Measurements from ENCODE around the gene CPPED1.

DNA sequence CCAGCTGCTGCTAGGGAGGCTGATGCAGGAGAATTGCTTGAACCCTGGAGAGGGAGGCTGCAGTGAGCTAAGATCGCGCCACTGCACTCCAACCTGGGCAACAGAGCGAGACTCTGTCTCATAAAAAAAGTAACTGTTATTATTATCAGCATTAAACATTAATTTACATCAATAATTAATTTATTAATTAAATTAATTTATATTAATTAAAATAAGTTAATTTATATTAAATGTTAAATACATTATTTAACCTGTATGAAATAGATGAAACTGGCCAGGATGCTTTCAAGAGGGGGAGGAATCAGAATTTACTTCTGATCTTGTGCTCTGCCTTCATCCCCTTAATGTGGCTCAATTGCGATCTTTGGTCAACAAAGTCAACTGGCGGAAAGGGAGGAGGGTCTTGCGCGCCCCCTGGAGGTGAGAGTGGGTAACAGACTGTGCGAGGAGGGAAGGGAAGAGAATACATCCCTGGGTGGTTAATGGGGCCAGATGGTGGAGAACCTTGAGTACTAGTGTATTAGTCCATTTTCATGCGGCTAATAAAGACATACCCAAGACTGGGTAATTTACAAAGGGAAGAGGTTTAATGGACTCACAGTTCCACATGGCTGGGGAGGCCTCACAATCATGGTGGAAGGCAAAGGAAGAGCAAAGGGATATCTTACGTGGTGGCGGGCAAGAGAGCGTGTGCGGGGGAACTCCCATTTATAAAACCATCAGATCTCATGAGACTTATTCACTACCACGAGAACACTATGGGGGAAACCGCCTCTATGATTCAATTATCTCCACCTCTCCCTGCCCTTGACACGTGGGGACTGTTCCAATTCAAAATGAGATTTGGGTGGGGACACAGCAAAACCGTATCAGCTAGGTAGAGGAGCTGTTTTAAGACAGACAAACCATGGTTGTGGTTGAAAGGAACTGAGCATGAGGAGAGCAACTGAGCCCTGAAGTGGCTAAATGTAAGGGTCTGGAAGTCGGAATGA, 15.7 kb upstream of the CPPED1 start:
- TF ChIP-seq, protein P1, sequence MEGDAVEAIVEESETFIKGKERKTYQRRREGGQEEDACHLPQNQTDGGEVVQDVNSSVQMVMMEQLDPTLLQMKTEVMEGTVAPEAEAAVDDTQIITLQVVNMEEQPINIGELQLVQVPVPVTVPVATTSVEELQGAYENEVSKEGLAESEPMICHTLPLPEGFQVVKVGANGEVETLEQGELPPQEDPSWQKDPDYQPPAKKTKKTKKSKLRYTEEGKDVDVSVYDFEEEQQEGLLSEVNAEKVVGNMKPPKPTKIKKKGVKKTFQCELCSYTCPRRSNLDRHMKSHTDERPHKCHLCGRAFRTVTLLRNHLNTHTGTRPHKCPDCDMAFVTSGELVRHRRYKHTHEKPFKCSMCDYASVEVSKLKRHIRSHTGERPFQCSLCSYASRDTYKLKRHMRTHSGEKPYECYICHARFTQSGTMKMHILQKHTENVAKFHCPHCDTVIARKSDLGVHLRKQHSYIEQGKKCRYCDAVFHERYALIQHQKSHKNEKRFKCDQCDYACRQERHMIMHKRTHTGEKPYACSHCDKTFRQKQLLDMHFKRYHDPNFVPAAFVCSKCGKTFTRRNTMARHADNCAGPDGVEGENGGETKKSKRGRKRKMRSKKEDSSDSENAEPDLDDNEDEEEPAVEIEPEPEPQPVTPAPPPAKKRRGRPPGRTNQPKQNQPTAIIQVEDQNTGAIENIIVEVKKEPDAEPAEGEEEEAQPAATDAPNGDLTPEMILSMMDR (conservative IDR thresholded peaks at IDR 0.05 in 1 of 2, IDR thresholded peaks at IDR 0.05 in 1 of 2; ENCODE audit: low read depth in 1 of 2, low read length in 2 of 2) = peak; percentile 82 to 93
- TF ChIP-seq EZH2 (IDR thresholded peaks at IDR 0.05; ENCODE audit: low read length, missing control alignments) = no peak

Measured in fibroblast of lung (primary cell).